ENCODE data around the gene LHFPL6. TPM values are rescaled to one million over a fixed set of nuclear protein-coding genes. Genes with fewer than 3 reads are reported as not detected.

LHFPL6 gene
- total RNA-seq, 1 experiment from 2014 or later: 4.6 TPM

GRCh38 chr13:39556866-39557265 is 46.1 kb downstream of the LHFPL6 start:
- no peak for DNase-seq
- H3K36me3 ChIP-seq (replicated peaks; ENCODE audit: control insufficient read depth, insufficient read depth, low read length): no peaks in the 10 kb centered on the region
- no peaks in the 10 kb centered on the region for H3K27me3 ChIP-seq (ENCODE audit: control insufficient read depth, insufficient read depth, low read length)
- H3K4me3 ChIP-seq (ENCODE audit: insufficient read depth, low read depth, low read length): no peak overlapping the region

DNA sequence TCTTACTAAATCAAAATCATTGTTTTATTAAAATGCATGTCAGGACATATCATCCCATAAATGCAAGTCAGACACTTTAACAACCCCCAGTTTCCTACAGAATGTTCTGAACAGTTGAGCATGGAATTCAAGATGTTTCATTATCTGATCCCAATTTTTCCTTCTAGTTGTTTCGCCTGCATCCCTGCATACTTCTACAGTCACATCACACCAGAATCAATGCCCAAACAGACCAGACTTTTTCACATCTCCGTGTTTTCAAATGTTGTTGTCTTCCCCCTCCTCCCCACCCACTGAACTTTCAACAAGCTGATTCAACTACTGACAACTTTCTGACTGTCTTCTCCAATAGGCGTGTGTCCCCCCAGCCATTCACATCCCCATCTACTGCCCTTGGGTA is 48.6 kb downstream of the LHFPL6 start:
- H3K4me3 ChIP-seq (ENCODE audit: insufficient read depth, low read depth, low read length): no peak overlapping the region
- H3K27me3 ChIP-seq (ENCODE audit: control insufficient read depth, insufficient read depth, low read length): no peaks in the 10 kb centered on the region
- no peaks in the 10 kb centered on the region for H3K36me3 ChIP-seq (replicated peaks; ENCODE audit: control insufficient read depth, insufficient read depth, low read length)
- DNase-seq: no peak

- Histone ChIP-seq H3K27me3 (ENCODE audit: control insufficient read depth, insufficient read depth, low read length) (no peaks in the 10 kb centered on the region), H3K4me3 (ENCODE audit: insufficient read depth, low read depth, low read length) (no peak overlapping the region), H3K36me3 (replicated peaks; ENCODE audit: control insufficient read depth, insufficient read depth, low read length) (no peaks in the 10 kb centered on the region)
- no peak for DNase-seq
Measured at GRCh38 chr13:39552246-39552645, 50.7 kb downstream of the LHFPL6 start.

- no peak for DNase-seq
- Histone ChIP-seq H3K36me3 (replicated peaks; ENCODE audit: control insufficient read depth, insufficient read depth, low read length) (no peaks in the 10 kb centered on the region), H3K27me3 (ENCODE audit: control insufficient read depth, insufficient read depth, low read length) (no peaks in the 10 kb centered on the region), H3K4me3 (ENCODE audit: insufficient read depth, low read depth, low read length) (no peak overlapping the region)
Measured at GRCh38 chr13:39550931-39551330, 52.1 kb downstream of the LHFPL6 start.

GRCh38 chr13:39547108-39547507 is 55.9 kb downstream of the LHFPL6 start:
- DNase-seq: no peak
- H3K4me3 ChIP-seq (ENCODE audit: insufficient read depth, low read depth, low read length): no peak overlapping the region
- H3K36me3 ChIP-seq (replicated peaks; ENCODE audit: control insufficient read depth, insufficient read depth, low read length): no peaks in the 10 kb centered on the region
- H3K27me3 ChIP-seq (ENCODE audit: control insufficient read depth, insufficient read depth, low read length): no peaks in the 10 kb centered on the region

- Histone ChIP-seq H3K27me3 (ENCODE audit: control insufficient read depth, insufficient read depth, low read length) (no peaks in the 10 kb centered on the region), H3K36me3 (replicated peaks; ENCODE audit: control insufficient read depth, insufficient read depth, low read length) (no peaks in the 10 kb centered on the region), H3K4me3 (ENCODE audit: insufficient read depth, low read depth, low read length) (no peak overlapping the region)
- DNase-seq: no peak
Measured at GRCh38 chr13:39542361-39542760, 60.6 kb downstream of the LHFPL6 start.

- no peaks in the 10 kb centered on the region; the same call in 1 of the 2 replicates for H3K27me3 ChIP-seq (ENCODE audit: control insufficient read depth, insufficient read depth, low read length)
- H3K36me3 ChIP-seq (replicated peaks; ENCODE audit: control insufficient read depth, insufficient read depth, low read length): no peaks in the 10 kb centered on the region
- no peak overlapping the region for H3K4me3 ChIP-seq (ENCODE audit: insufficient read depth, low read depth, low read length)
- DNase-seq: no peak
Measured at GRCh38 chr13:39540929-39541605, 61.9 kb downstream of the LHFPL6 start.

- no peaks in the 10 kb centered on the region for H3K36me3 ChIP-seq (replicated peaks; ENCODE audit: control insufficient read depth, insufficient read depth, low read length)
- DNase-seq: no peak
- H3K27me3 ChIP-seq (ENCODE audit: control insufficient read depth, insufficient read depth, low read length): no peaks in the 10 kb centered on the region; the same call in 1 of the 2 replicates
- no peak overlapping the region for H3K4me3 ChIP-seq (ENCODE audit: insufficient read depth, low read depth, low read length)
Measured at GRCh38 chr13:39538816-39539790, 63.9 kb downstream of the LHFPL6 start.

DNA sequence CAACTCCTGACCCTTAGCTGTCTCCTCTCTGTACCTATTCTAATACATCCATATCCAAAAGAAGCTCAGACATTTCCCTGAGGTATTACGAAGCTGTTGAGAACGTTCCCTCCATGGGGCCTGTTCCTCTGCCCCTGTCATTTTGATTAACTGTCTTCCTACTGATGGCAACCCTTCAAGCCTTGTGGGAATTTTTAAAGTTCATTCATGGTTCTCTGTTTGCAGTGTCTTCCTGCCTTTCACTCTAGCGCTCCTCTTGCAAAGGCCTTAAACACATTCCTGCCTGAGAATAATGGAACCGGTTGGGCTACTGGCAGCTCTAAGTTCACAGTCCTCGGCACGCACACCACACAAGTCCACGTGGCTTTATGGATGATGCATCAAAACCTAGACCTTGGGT is 66.1 kb downstream of the LHFPL6 start:
- H3K27me3 ChIP-seq (ENCODE audit: control insufficient read depth, insufficient read depth, low read length): no peaks in the 10 kb centered on the region; the same call in 1 of the 2 replicates
- no peaks in the 10 kb centered on the region for H3K36me3 ChIP-seq (replicated peaks; ENCODE audit: control insufficient read depth, insufficient read depth, low read length)
- DNase-seq: no peak
- no peak overlapping the region for H3K4me3 ChIP-seq (ENCODE audit: insufficient read depth, low read depth, low read length)

- Histone ChIP-seq H3K4me3 (ENCODE audit: insufficient read depth, low read depth, low read length) (no peak overlapping the region), H3K36me3 (replicated peaks; ENCODE audit: control insufficient read depth, insufficient read depth, low read length) (no peaks in the 10 kb centered on the region), H3K27me3 (ENCODE audit: control insufficient read depth, insufficient read depth, low read length) (no peaks in the 10 kb centered on the region; the same call in 1 of the 2 replicates)
- DNase-seq: no peak
Measured at GRCh38 chr13:39536274-39536673, 66.7 kb downstream of the LHFPL6 start.

- Histone ChIP-seq H3K4me3 (ENCODE audit: insufficient read depth, low read depth, low read length) (no peak overlapping the region), H3K27me3 (ENCODE audit: control insufficient read depth, insufficient read depth, low read length) (no peaks in the 10 kb centered on the region; the same call in 1 of the 2 replicates), H3K36me3 (replicated peaks; ENCODE audit: control insufficient read depth, insufficient read depth, low read length) (no peaks in the 10 kb centered on the region)
- DNase-seq: no peak
Measured at GRCh38 chr13:39533651-39534150, 69.3 kb downstream of the LHFPL6 start.

DNA sequence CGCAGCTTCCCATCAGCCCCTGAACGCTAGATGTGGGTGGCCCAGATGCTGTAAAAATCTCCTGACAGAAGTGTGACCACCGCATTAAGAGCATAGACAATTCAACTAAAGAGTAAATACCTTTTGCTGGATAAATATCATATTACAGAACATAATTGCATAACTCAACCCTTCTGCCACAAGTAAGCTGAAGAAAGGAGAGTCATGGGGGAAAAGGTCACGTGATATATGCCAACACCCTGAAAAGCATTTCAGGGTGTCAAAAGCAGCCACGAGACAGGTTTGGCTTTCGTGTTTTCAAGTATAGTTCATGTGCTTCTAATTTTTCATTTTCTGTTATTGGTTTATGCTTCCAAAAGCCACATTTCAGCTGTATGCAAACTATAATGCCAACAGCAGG is 71.3 kb downstream of the LHFPL6 start:
- no peak for DNase-seq
- no peak overlapping the region for H3K4me3 ChIP-seq (ENCODE audit: insufficient read depth, low read depth, low read length)
- no peaks in the 10 kb centered on the region; the same call in 1 of the 2 replicates for H3K27me3 ChIP-seq (ENCODE audit: control insufficient read depth, insufficient read depth, low read length)
- H3K36me3 ChIP-seq (replicated peaks; ENCODE audit: control insufficient read depth, insufficient read depth, low read length): no peaks in the 10 kb centered on the region

DNA sequence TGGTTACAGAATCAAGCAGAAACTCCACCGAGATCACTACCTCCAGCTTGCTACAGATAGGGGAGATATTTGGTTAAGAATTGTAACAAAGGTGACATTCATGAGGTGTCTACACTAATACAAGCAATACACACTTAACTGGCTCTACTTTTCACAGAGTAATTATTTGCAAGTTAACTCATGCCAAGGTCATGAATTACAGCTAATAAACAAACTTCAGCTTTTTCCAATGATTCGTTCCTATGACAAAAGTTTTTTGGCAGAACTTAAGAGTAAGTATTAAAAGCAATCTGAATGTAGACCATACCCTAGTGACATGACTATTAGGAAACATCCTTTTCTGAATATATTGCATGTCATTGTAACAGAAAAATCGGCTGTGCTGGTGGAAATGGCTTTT is 72.1 kb downstream of the LHFPL6 start:
- H3K4me3 ChIP-seq (ENCODE audit: insufficient read depth, low read depth, low read length): no peak overlapping the region
- no peaks in the 10 kb centered on the region for H3K36me3 ChIP-seq (replicated peaks; ENCODE audit: control insufficient read depth, insufficient read depth, low read length)
- no peak for DNase-seq
- no peaks in the 10 kb centered on the region for H3K27me3 ChIP-seq (ENCODE audit: control insufficient read depth, insufficient read depth, low read length)

- Histone ChIP-seq H3K4me3 (ENCODE audit: insufficient read depth, low read depth, low read length) (no peak overlapping the region), H3K36me3 (replicated peaks; ENCODE audit: control insufficient read depth, insufficient read depth, low read length) (no peaks in the 10 kb centered on the region), H3K27me3 (ENCODE audit: control insufficient read depth, insufficient read depth, low read length) (no peaks in the 10 kb centered on the region)
- DNase-seq: no peak
Measured at GRCh38 chr13:39528661-39528980, 74.4 kb downstream of the LHFPL6 start.
